Retinal pigment epithelial cell (primary cell): ENCODE measurements around the gene CUX1.

Experiments
- DNase-seq: peaks from one replicate; pipeline ENCODE4 v3.0.0-alpha.2; 2010; ENCODE audit warnings: low read depth
- H3K4me3 ChIP-seq: 2 replicates; pipeline ENCODE4 v1.5.1; 2011; ENCODE audit warnings: mild to moderate bottlenecking, low read length, control low read depth, moderate library complexity
- CTCF ChIP-seq: conservative IDR thresholded peaks from 2 replicates; pipeline ENCODE4 v1.5.1; 2011; ENCODE audit warnings: low read depth, low read length, control low read depth, inconsistent platforms

Gene CUX1

GRCh38 chr7:102283477-102284189 lies 466.2 kb downstream of the CUX1 start:
- TF ChIP-seq CTCF, result no peak
- no peak overlapping the region for H3K4me3 ChIP-seq
- no peak for DNase-seq

GRCh38 chr7:102284399-102284798 lies 467.0 kb downstream of the CUX1 start:
- TF ChIP-seq CTCF, result no peak
- DNase-seq, result no peak
- no peak overlapping the region for H3K4me3 ChIP-seq

GRCh38 chr7:102284891-102285539 lies 467.6 kb downstream of the CUX1 start:
- no peak for TF ChIP-seq CTCF
- no peak overlapping the region for H3K4me3 ChIP-seq
- no peak for DNase-seq

- no peak for DNase-seq
- H3K4me3 ChIP-seq, result peak overlapping the region; percentile 40
- TF ChIP-seq CTCF, result no peak
Measured at GRCh38 chr7:102285540-102286236, 468.3 kb downstream of the CUX1 start.

GRCh38 chr7:102286237-102287110 lies 469.0 kb downstream of the CUX1 start, which contains the start of gene SH2B2:
Gene SH2B2 (plus strand): TSS chr7:102286868. CDS start chr7:102300551, 13,683 bp downstream.
- no peak for DNase-seq
- H3K4me3 ChIP-seq, result peak within 1 kb of the TSS; percentile 58
- no peak for TF ChIP-seq CTCF

- peak overlapping the region; percentile 58 for H3K4me3 ChIP-seq
- TF ChIP-seq CTCF, result no peak
- DNase-seq, result no peak
Measured at GRCh38 chr7:102287111-102287980, 469.9 kb downstream of the CUX1 start.
